ENCODE data around the gene EPHB4. TPM values are rescaled to one million over a fixed set of nuclear protein-coding genes. Genes with fewer than 3 reads are reported as not detected.
"Not testable (repeated sequence)": the region's sequence is repeated elsewhere in the genome, so short reads cannot be mapped to it uniquely, and the experiment has no call there.

Gene EPHB4
- total RNA-seq, 1 experiment from 2014 or later: 42.7 TPM

DNA sequence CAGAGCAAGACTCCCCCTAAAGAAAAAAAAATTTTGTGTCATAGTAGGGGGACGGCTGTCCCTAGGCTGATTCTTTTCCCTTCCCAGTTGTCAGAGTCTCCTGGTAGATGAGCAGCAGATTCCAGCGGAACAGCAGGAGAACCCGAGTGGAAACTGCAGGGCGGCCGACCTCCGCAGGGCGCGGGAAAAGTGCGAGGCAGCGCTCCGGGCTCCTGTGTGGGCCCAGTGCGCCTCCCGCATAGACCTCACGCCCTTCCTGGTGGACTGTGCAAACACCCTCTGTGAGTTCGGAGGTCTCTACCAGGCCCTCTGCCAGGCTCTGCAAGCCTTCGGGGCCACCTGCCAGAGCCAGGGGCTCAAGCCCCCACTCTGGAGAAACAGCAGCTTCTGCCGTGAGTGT lies 48.0 kb downstream of the EPHB4 start:
- H3K9me3 ChIP-seq: no peaks in the 10 kb centered on the region
- no peaks in the 10 kb centered on the region for H3K27me3 ChIP-seq
- no peak overlapping the region for H3K4me3 ChIP-seq
- H3K36me3 ChIP-seq: no peaks in the 10 kb centered on the region
- no peak for DNase-seq

DNA sequence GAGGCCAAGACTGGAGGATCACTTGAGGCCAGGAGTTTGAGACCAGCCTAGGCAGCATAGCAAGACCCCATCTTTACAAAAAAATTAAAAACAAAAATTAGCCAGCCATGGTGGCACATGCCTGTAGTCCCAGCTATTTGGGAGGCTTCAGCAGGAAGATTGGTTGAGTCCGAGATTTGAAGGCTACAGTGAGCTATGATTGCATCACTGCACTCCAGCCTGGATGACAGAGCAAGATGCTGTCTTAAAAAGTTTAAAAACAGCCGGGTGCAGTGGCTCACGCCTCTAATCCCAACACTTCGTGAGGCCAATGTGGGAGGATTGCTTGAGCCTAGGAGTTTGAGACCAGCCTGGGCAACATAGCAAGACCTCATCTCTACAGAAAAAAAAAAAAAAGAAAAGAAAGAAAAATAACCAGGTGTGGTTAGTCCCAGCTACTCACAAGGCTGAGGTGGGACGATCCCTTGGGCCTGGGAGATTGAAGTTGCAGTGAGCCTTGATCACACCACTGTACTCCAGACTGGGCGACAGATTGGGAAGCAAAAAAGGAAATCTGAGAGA lies 49.2 kb downstream of the EPHB4 start:
- DNase-seq: no peak
- no peaks in the 10 kb centered on the region for H3K27me3 ChIP-seq
- no peaks in the 10 kb centered on the region for H3K9me3 ChIP-seq
- H3K4me3 ChIP-seq: no peak overlapping the region
- H3K36me3 ChIP-seq: no peaks in the 10 kb centered on the region

DNA sequence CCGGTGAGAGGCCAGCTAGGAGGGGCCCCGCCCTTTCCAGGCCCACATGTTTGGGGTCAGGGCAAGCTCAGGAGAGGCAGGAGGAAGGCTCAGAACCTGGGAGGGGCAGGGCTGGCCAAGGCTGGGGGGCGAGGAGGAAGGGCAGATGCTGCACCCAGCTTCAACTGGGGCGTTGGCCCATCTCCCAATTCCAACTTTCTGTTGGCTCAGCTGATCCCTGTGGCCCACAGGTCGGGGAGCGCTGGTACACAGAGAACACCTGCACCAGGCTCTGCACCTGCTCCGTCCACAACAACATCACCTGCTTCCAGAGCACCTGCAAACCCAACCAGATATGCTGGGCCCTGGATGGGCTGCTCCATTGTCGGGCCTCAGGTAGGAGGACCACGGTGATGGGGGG lies 53.8 kb downstream of the EPHB4 start:
- Histone ChIP-seq H3K36me3 (no peaks in the 10 kb centered on the region), H3K27me3 (no peaks in the 10 kb centered on the region), H3K4me3 (no peak overlapping the region), H3K9me3 (no peaks in the 10 kb centered on the region)
- no peak for DNase-seq

DNA sequence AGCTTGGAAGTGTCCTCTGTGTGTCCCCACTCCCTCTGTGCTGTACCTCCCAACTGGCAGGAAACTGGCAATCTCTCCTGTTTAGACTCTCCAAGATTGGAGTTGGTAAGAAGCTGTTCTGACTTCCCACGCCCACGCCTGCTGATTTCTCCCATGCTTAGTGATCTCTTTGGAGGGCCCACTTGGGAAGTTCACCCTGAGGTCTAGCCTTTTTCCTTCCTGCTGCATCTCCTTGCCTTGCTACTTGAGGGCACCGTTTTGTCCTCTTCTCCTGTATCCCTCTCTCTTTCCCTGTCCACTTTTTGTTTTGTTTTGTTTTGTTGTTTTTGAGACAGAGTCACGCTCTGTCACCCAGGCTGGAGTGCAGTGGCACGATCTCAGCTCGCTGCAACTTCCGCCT lies 58.5 kb downstream of the EPHB4 start:
- DNase-seq: no peak
- no peak overlapping the region for H3K4me3 ChIP-seq
- no peaks in the 10 kb centered on the region for H3K9me3 ChIP-seq
- no peaks in the 10 kb centered on the region for H3K36me3 ChIP-seq
- no peaks in the 10 kb centered on the region for H3K27me3 ChIP-seq

DNA sequence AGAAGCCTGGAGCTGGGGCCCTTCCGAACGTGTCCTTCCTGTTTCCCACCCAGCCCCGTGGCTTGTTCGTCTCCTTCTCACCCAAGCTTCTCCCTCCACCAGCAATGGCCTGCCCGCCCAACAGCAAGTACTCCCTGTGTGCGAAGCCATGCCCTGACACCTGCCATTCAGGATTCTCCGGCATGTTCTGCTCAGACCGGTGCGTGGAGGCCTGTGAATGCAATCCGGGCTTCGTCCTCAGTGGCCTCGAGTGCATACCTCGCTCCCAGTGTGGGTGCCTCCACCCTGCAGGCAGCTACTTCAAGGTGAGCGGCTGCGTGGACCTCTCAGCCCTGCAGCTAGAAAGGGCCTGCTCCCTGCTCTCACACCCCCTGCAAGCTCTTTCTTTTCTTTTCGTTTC lies 62.1 kb downstream of the EPHB4 start:
- Histone ChIP-seq H3K9me3 (no peaks in the 10 kb centered on the region), H3K27me3 (no peaks in the 10 kb centered on the region), H3K36me3 (no peaks in the 10 kb centered on the region), H3K4me3 (no peak overlapping the region)
- DNase-seq: no peak

DNA sequence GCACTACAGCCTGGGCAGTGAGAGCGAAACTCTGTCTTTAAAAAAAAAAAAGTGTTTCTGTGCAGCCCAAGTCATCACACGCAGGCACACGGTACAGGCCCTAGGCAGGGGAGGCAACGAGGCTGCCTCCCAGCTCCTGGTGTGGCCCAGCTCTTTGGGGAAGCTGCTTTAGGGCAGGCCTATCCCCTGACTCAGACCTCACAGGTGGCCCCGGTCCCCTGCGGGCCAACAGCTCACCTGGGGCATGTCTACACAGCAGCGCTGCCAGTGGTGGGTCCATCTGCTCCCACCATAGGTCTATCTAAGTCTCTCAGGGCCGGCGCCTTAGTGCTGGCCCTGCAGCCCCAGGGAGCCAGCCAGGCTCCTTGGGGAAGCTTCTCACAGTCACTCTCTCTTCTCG lies 62.5 kb downstream of the EPHB4 start:
- H3K4me3 ChIP-seq: no peak overlapping the region
- no peaks in the 10 kb centered on the region for H3K36me3 ChIP-seq
- DNase-seq: no peak
- H3K9me3 ChIP-seq: no peaks in the 10 kb centered on the region
- H3K27me3 ChIP-seq: no peaks in the 10 kb centered on the region

DNA sequence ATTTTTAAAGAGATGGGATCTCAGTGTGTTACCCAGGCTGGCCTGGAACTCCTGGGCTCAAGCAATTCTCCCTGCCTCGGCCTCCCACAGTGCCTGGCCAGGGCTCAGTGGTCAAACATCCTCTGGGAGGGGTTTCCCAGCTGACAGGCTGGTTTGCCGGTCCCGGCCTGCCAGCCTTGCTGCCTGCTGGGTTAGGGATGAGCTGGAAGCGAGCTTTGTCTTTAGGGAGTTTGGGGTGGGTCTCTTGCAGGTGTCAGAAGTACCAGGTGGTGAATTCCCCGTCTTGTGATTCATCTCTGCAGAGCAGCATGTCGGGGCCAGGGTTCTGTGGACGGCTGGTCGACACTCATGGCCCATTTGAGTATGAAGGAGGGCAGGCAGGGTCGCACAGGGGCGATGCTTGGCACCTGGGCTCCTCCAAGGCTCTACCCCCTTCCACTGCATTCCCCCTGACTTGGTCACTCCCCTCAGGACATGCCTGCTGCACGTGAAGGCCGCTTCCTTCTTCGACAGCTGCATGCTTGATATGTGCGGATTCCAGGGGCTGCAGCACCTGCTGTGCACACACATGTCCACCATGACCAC lies 63.7 kb downstream of the EPHB4 start:
- no peaks in the 10 kb centered on the region for H3K9me3 ChIP-seq
- DNase-seq: no peak
- H3K36me3 ChIP-seq: no peaks in the 10 kb centered on the region
- no peak overlapping the region for H3K4me3 ChIP-seq
- no peaks in the 10 kb centered on the region for H3K27me3 ChIP-seq

DNA sequence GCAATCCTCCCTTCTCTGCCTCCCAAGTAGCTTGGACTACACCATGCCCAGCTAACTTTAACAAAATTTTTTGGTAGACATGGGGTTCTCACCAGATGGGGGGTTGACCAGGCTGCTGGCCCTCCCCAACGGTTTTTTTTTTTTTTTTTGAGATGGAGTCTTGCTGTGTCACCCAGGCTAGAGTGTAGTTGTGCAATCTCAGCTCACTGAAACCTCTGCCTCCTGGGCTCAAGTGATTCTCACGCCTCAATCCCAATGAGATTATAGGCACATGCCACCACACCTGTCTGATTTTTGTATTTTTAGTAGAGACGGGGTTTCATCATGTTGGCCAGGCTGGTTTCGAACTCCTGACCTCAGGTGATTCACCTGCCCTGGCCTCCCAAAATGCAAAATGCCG lies 64.5 kb downstream of the EPHB4 start:
- H3K9me3 ChIP-seq, DNase-seq, H3K4me3 ChIP-seq, H3K36me3 ChIP-seq, H3K27me3 ChIP-seq: not testable (repeated sequence)

DNA sequence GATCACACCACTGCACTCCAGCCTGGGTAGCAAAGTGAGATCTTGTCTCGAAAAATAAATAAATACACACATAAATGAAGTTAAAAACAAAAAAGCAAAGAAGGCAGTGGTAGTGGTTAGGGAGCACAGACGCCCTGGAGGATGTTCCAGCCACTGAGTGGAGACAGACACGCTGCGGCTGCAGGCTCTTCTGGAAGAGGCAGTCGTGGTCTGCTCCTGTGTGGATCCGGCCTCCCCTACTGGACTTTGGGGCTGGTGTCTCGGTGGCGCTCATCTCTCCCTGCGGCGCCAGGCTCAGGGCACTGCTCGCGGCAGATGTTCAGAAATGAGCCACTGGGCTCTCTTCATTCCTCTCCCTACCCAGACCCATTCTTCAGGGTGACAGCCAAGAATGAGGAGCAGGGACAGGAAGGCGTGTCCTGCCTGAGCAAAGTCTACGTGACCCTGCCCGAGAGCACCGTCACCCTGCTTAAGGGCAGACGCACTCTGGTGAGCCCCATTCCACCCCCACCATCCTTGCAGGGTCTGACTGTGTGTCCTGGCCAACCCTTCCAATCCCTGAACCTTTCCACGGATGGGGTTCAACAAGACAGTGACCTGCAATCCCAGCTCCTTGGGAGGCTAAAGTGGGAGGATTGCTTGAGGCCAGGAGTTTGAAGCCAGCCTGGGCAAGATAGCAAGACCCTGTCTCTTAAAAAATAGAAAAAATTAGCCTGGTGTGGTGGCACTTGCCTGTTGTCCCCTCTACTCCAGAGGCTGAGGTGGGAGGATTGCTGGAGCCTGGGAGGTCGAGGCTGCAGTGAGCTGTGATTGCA lies 67.8 kb downstream of the EPHB4 start:
- Histone ChIP-seq H3K4me3 (no peak overlapping the region), H3K27me3 (no peaks in the 10 kb centered on the region), H3K9me3 (no peaks in the 10 kb centered on the region), H3K36me3 (no peaks in the 10 kb centered on the region)
- DNase-seq: no peak

DNA sequence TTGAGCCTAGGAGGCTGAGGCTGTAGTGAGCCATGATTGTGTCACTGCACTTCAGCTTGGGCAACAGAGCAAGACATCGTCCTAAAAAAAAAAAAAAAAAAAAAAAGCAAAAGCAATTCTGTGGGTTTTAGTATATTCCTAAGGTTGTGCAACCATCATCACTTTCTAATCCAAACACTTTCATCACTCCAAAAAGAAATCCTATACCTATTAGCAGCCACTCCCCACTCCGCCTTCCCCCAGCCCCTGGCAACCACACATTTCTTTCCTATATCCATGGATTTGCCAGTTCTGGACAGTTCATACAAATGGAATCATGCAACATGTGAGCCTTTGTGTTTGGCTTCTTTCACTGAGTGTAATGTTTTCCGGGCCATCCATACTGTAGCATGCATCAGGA lies 73.6 kb downstream of the EPHB4 start:
- DNase-seq: peak; percentile 31
- Histone ChIP-seq H3K36me3 (no peaks in the 10 kb centered on the region), H3K4me3 (no peak overlapping the region), H3K9me3 (no peaks in the 10 kb centered on the region), H3K27me3 (0 out of 2 replicates have a peak, but pooled peaks cover 3% of the 10 kb centered on the region)

DNA sequence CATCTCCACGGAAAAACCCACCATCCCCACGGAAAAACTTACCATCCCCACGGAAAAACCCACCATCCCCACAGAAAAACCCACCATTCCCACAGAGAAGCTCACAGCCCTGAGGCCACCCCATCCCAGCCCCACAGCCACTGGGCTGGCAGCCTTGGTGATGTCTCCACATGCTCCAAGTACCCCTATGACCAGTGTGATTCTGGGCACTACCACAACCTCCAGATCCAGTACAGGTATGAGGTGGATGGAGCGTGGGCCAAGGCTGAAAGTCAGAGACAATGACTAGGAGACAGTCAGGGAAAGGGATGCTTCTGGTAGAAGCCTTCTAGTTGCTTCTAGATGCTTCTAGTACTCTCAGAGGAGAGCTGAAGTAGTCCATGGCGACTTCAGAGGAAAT lies 74.3 kb downstream of the EPHB4 start:
- no peaks in the 10 kb centered on the region for H3K9me3 ChIP-seq
- no peak for DNase-seq
- H3K4me3 ChIP-seq: no peak overlapping the region
- H3K36me3 ChIP-seq: no peaks in the 10 kb centered on the region
- 0 out of 2 replicates have a peak, but pooled peaks cover 3% of the 10 kb centered on the region for H3K27me3 ChIP-seq

Other genes with a start within 250 kb of the EPHB4 start
- gene LRCH4, start 241.4 kb downstream of the EPHB4 start, total RNA-seq (2014; rRNA removed; shearing (Covaris generic); ENCODE audit: low replicate concordance): 3.8 and 6.3 TPM in 2 replicates
- 1.0 and 1.2 TPM in 2 replicates for gene FBXO24, start 241.2 kb downstream of the EPHB4 start, total RNA-seq (2014; rRNA removed; shearing (Covaris generic); ENCODE audit: low replicate concordance)
- 53.5 and 1,171 TPM in 2 replicates for gene PCOLCE, start 225.2 kb downstream of the EPHB4 start, total RNA-seq (2014; rRNA removed; shearing (Covaris generic); ENCODE audit: low replicate concordance)
- gene MOSPD3, start 215.0 kb downstream of the EPHB4 start, total RNA-seq (2014; rRNA removed; shearing (Covaris generic); ENCODE audit: low replicate concordance): 1.8 and 5.9 TPM in 2 replicates
- 0.33 TPM in 1 of 2 replicates, not detected in the other for gene TFR2, start 186.0 kb downstream of the EPHB4 start, total RNA-seq (2014; rRNA removed; shearing (Covaris generic); ENCODE audit: low replicate concordance)
- gene ACTL6B, start 171.1 kb downstream of the EPHB4 start, total RNA-seq (2014; rRNA removed; shearing (Covaris generic); ENCODE audit: low replicate concordance): not detected in 2 replicates
- gene GNB2, start 153.8 kb downstream of the EPHB4 start, total RNA-seq (2014; rRNA removed; shearing (Covaris generic); ENCODE audit: low replicate concordance): 128 and 174 TPM in 2 replicates
- 9.1 and 9.2 TPM in 2 replicates for gene GIGYF1, start 133.3 kb downstream of the EPHB4 start, total RNA-seq (2014; rRNA removed; shearing (Covaris generic); ENCODE audit: low replicate concordance)
- 41.5 and 92.8 TPM in 2 replicates for gene POP7, start 121.4 kb downstream of the EPHB4 start, total RNA-seq (2014; rRNA removed; shearing (Covaris generic); ENCODE audit: low replicate concordance)
- not detected in 2 replicates for gene EPO, start 107.1 kb downstream of the EPHB4 start, total RNA-seq (2014; rRNA removed; shearing (Covaris generic); ENCODE audit: low replicate concordance)
- not detected in 2 replicates for gene ZAN, start 93.9 kb downstream of the EPHB4 start, total RNA-seq (2014; rRNA removed; shearing (Covaris generic); ENCODE audit: low replicate concordance)
- 12.0 and 13.6 TPM in 2 replicates for gene SLC12A9, start 25.2 kb upstream of the EPHB4 start, total RNA-seq (2014; rRNA removed; shearing (Covaris generic); ENCODE audit: low replicate concordance)
- 147 and 173 TPM in 2 replicates for gene TRIP6, start 39.9 kb upstream of the EPHB4 start, total RNA-seq (2014; rRNA removed; shearing (Covaris generic); ENCODE audit: low replicate concordance)
- gene SRRT, start 47.6 kb upstream of the EPHB4 start, total RNA-seq (2014; rRNA removed; shearing (Covaris generic); ENCODE audit: low replicate concordance): 60.3 and 102 TPM in 2 replicates
- 5.4 and 6.8 TPM in 2 replicates for gene UFSP1, start 62.2 kb upstream of the EPHB4 start, total RNA-seq (2014; rRNA removed; shearing (Covaris generic); ENCODE audit: low replicate concordance)
- gene ACHE, start 68.4 kb upstream of the EPHB4 start, total RNA-seq (2014; rRNA removed; shearing (Covaris generic); ENCODE audit: low replicate concordance): not detected in 2 replicates
- gene MUC3A, start 122.0 kb upstream of the EPHB4 start, total RNA-seq (2014; rRNA removed; shearing (Covaris generic); ENCODE audit: low replicate concordance): not detected in 2 replicates
- gene MUC12, start 142.0 kb upstream of the EPHB4 start, total RNA-seq (2014; rRNA removed; shearing (Covaris generic); ENCODE audit: low replicate concordance): not detected in 2 replicates
- gene MUC17, start 192.6 kb upstream of the EPHB4 start, total RNA-seq (2014; rRNA removed; shearing (Covaris generic); ENCODE audit: low replicate concordance): not detected in 2 replicates